ENCODE results near the gene AIPL1. TPM values are rescaled to one million over a fixed set of nuclear protein-coding genes. Genes with fewer than 3 reads are reported as not detected.
A peak's percentile ranks its signal among the peaks of the same experiment; 100 is the strongest.

Gene AIPL1
- total RNA-seq, 1 experiment from 2014 or later = not detected

GRCh38 chr17:6467567-6467966 lies 32.6 kb upstream of the AIPL1 start:
- no peak for DNase-seq (ENCODE audit: low read depth)

GRCh38 chr17:6465206-6466003 lies 30.5 kb upstream of the AIPL1 start:
- no peak for DNase-seq (ENCODE audit: low read depth)

DNA sequence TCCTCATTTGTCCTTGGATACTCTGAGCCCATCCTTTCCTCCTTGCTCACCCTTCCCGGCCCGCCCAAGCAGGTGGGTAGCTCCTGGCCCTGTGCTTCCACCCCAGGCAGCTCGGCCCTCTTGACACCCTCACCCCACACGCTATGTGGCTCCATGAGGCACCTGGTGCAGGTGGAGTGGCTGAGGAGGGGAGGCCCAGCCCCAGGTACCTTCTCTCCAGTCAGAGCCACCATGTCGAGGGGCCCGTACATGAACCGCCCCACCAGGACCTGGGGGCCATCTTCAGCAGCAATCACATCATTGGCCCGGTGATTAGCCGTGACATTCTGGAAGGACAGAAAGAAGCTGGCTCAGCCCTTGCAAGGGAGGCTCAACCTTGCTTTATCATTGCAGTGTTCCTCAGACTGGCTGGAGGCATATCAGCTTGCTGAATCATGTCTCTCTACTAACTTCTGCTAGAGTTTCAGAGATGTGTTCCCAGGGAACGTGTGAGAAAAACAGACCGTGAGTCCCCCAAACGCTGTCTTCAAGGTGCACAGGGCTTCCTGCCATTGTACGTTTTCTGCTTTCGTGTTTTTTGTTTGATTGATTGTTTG lies 29.6 kb upstream of the AIPL1 start:
- no peak for DNase-seq (ENCODE audit: low read depth)

- no peak for DNase-seq (ENCODE audit: low read depth)
Observed at GRCh38 chr17:6463616-6464445, 28.9 kb upstream of the AIPL1 start.

- no peak for DNase-seq (ENCODE audit: low read depth)
Observed at GRCh38 chr17:6462692-6463091, 27.8 kb upstream of the AIPL1 start.

DNA sequence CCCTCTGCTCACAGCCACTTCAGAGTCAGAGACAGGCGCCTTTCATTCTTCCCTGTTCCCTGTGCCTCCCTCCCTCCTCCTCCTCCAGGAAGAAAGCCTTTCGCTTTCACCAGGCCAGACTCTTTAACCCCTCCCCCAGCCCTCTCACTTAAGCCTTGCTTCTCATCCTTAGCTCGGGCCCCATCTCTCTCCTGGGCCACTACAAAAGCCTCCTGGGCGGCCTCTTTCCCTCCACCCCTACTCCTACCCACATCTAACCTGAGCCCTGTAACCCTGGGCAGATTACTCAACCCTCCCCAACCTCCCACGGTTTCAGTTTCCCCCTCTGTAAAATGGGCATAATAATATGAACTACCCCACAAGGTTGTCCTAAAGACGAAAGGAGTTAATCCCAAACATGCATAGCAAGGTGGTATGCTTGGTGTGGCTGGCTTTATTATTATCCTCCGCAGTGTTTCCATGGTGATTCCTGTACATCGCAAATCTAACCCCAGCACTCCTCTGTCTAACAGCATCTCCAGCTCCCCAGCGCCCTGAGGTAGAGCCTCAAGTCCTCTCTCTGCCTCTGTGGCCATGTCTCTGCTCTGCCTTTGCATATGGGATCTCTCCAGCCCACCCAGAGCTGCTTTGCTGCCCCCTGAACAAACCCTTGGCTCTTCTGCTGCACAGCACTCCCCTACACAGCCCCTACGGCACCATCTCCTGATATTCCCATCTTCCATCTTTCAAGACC lies 27.0 kb upstream of the AIPL1 start:
- no peak for DNase-seq (ENCODE audit: low read depth)

DNA sequence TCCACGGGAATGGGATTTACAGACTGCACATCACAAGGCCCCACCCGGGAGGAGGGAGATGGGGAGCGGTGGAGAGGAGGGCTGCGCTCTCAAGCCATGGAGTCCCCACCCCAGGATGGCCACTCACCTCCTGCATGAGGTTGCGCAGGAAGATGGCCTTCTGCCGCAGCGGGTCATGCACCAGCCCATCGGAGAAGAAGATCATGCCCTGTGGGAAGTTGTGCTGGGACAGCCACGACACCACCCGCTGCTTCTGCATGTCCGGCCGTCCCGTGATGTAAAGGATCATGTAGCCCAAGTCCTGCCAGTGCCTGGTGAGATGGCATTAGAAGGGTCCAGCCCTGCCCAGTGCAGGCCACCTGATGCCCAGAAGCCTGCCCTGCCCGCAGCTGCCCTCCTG lies 26.3 kb upstream of the AIPL1 start:
- DNase-seq (ENCODE audit: low read depth) = no peak

- no peak for DNase-seq (ENCODE audit: low read depth)
Observed at GRCh38 chr17:6460531-6461161, 25.7 kb upstream of the AIPL1 start.

DNA sequence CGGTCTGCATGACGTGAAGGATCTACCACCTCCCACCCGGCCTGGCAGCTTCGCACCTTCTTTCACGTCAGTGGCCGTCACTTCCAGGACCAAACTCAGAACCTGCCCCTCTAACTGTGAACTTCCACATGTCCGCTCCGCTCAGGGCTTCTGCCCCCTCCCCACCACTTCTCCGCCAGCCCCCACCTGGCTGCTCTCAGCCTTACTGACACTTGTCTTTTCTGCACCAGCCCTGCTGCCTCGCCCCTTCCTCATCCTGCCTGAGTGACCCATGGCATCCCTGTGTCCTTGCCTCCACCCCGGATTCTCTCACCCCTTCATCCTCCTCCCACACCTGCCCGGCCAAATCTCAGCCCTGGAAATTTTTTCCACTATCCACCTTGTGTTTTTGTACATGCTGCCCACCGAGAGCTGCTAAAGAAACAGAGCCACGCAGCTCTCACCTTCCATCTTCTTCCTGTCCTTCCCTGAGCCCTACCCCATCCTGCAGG lies 23.6 kb upstream of the AIPL1 start:
- DNase-seq (ENCODE audit: low read depth) = no peak

DNA sequence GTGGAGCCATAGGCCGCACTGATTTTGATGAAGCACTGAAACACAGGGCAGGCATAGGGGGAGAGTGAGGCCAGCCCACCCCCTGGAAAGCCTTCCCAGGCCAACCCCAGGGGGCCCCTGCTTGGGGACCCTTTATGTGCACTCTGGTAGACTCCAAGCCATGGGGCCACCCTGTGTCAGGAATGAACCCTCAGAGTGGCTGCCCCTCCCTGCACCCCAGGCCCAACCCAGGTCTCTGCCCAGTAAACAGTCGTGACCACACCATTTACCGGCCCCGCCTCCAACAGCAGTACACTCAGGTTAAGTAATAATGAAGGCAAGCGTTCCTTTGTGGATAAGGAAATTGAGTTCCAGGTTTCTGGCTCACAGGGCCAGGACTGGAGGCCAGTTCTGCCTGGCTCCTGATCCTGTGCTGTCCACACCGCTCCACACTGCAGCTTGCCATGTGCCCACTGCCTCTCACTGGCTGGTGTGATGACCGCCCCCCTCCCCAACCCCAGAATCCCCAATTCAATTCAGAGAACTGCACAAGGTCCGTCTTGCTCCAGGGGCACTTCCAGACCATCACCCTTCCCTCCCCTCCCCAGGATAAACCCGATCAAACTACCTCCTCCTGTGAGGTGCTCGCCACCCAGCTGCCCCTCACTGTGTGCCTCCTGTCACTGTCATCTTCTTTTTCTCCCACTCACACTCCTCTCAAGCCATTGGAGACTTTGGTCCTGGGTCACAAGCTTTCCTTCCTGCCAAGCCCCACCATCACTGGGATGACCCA lies 23.0 kb upstream of the AIPL1 start:
- no peak for DNase-seq (ENCODE audit: low read depth)

GRCh38 chr17:6456914-6457687 lies 22.2 kb upstream of the AIPL1 start:
- peak; percentile 71 for DNase-seq (ENCODE audit: low read depth)

- no peak for DNase-seq (ENCODE audit: low read depth)
Observed at GRCh38 chr17:6456321-6456720, 21.4 kb upstream of the AIPL1 start.

GRCh38 chr17:6455321-6455705 lies 20.4 kb upstream of the AIPL1 start:
- DNase-seq (ENCODE audit: low read depth) = peak; percentile 15

- DNase-seq (ENCODE audit: low read depth) = peak; percentile 11
Observed at GRCh38 chr17:6454495-6455320, 19.8 kb upstream of the AIPL1 start.

- no peak for DNase-seq (ENCODE audit: low read depth)
Observed at GRCh38 chr17:6453279-6454024, 18.5 kb upstream of the AIPL1 start.

GRCh38 chr17:6452471-6453266 lies 17.7 kb upstream of the AIPL1 start:
- DNase-seq (ENCODE audit: low read depth) = no peak

All from RPMI7951 (cell line).